Measurements from ENCODE around the gene TNKS2. TPM values are rescaled to one million over a fixed set of nuclear protein-coding genes. Genes with fewer than 3 reads are reported as not detected.
"Not testable (repeated sequence)": the region's sequence is repeated elsewhere in the genome, so short reads cannot be mapped to it uniquely, and the experiment has no call there.

Gene TNKS2
- total and polyA plus RNA-seq, 2 donors: 27.7 to 32.2 TPM

- no peaks in the 10 kb centered on the region for H3K9me3 ChIP-seq (ENCODE audit: control insufficient read depth in 2 of 2, insufficient read depth in 1 of 2, low read length in 1 of 2)
- H3K27ac ChIP-seq (ENCODE audit: low read depth in 1 of 2, low read length in 1 of 2): no peak overlapping the region
- H3K4me3 ChIP-seq (ENCODE audit: low read length in 2 of 2): peak overlapping the region; percentile 80 to 99
- no peaks in the 10 kb centered on the region for H3K27me3 ChIP-seq (ENCODE audit: control insufficient read depth in 2 of 2, insufficient read depth in 1 of 2, low read length in 1 of 2)
- 81% methylated on average over 5 of the region's 5 CpGs for WGBS
- H3K4me1 ChIP-seq (ENCODE audit: control insufficient read depth in 2 of 2, insufficient read depth in 2 of 2, low read length in 2 of 2): peaks cover 14 to 19% of the 10 kb centered on the region in 2 donors
- H3K36me3 ChIP-seq (ENCODE audit: control insufficient read depth in 2 of 2, insufficient read depth in 2 of 2, low read length in 1 of 2): peaks cover 5 to 21% of the 10 kb centered on the region in 2 donors
- DNase-seq (ENCODE audit: low read depth in 6 of 9, low spot score in 9 of 9): peak in 1 of 9 donors; percentile 3
These were observed 2.0 kb downstream of the TNKS2 start for GRCh38 chr10:91800182-91800581.

GRCh38 chr10:91800756-91801155, 2.5 kb downstream of the TNKS2 start:
- Histone ChIP-seq H3K4me1 (ENCODE audit: control insufficient read depth in 2 of 2, insufficient read depth in 2 of 2, low read length in 2 of 2) (peaks cover 14 to 19% of the 10 kb centered on the region in 2 donors), H3K4me3 (ENCODE audit: low read length in 2 of 2) (peak overlapping the region in 1 of 2 donors; percentile 80), H3K36me3 (ENCODE audit: control insufficient read depth in 2 of 2, insufficient read depth in 2 of 2, low read length in 1 of 2) (peaks cover 5 to 26% of the 10 kb centered on the region in 2 donors), H3K27ac (ENCODE audit: low read depth in 1 of 2, low read length in 1 of 2) (no peak overlapping the region), H3K9me3 (ENCODE audit: control insufficient read depth in 2 of 2, insufficient read depth in 1 of 2, low read length in 1 of 2) (no peaks in the 10 kb centered on the region), H3K27me3 (ENCODE audit: control insufficient read depth in 2 of 2, insufficient read depth in 1 of 2, low read length in 1 of 2) (no peaks in the 10 kb centered on the region)
- 90% methylated on average over 1 of the region's 1 CpG for WGBS
- peak in 1 of 9 donors; percentile 18 for DNase-seq (ENCODE audit: low read depth in 6 of 9, low spot score in 9 of 9)

- WGBS: 97% methylated on average over 3 of the region's 3 CpGs
- H3K4me1 ChIP-seq (ENCODE audit: control insufficient read depth in 2 of 2, insufficient read depth in 2 of 2, low read length in 2 of 2): peaks cover 4 to 5% of the 10 kb centered on the region in 2 donors
- no peak for DNase-seq (ENCODE audit: low read depth in 6 of 9, low spot score in 9 of 9)
These were observed 5.3 kb downstream of the TNKS2 start for GRCh38 chr10:91803386-91804125.

GRCh38 chr10:91804126-91804510, 5.9 kb downstream of the TNKS2 start:
- H3K4me1 ChIP-seq (ENCODE audit: control insufficient read depth in 2 of 2, insufficient read depth in 2 of 2, low read length in 2 of 2): peaks cover 4 to 5% of the 10 kb centered on the region in 2 donors
- no peaks in the 10 kb centered on the region for H3K9me3 ChIP-seq (ENCODE audit: control insufficient read depth in 2 of 2, insufficient read depth in 1 of 2, low read length in 1 of 2)
- DNase-seq (ENCODE audit: low read depth in 6 of 9, low spot score in 9 of 9): no peak
- H3K27me3 ChIP-seq (ENCODE audit: control insufficient read depth in 2 of 2, insufficient read depth in 1 of 2, low read length in 1 of 2): no peaks in the 10 kb centered on the region
- peaks cover 9 to 31% of the 10 kb centered on the region in 2 donors for H3K36me3 ChIP-seq (ENCODE audit: control insufficient read depth in 2 of 2, insufficient read depth in 2 of 2, low read length in 1 of 2)
- H3K4me3 ChIP-seq (ENCODE audit: low read length in 2 of 2): no peak overlapping the region
- no peak overlapping the region for H3K27ac ChIP-seq (ENCODE audit: low read depth in 1 of 2, low read length in 1 of 2)

More at GRCh38 chr10:91803386-91804125, 5.3 kb downstream of the TNKS2 start:
- Histone ChIP-seq H3K27ac (ENCODE audit: low read depth in 1 of 2, low read length in 1 of 2) (no peak overlapping the region), H3K36me3 (ENCODE audit: control insufficient read depth in 2 of 2, insufficient read depth in 2 of 2, low read length in 1 of 2) (peaks cover 9 to 28% of the 10 kb centered on the region in 2 donors), H3K27me3 (ENCODE audit: control insufficient read depth in 2 of 2, insufficient read depth in 1 of 2, low read length in 1 of 2) (no peaks in the 10 kb centered on the region), H3K9me3 (ENCODE audit: control insufficient read depth in 2 of 2, insufficient read depth in 1 of 2, low read length in 1 of 2) (no peaks in the 10 kb centered on the region), H3K4me3 (ENCODE audit: low read length in 2 of 2) (no peak overlapping the region)

DNA sequence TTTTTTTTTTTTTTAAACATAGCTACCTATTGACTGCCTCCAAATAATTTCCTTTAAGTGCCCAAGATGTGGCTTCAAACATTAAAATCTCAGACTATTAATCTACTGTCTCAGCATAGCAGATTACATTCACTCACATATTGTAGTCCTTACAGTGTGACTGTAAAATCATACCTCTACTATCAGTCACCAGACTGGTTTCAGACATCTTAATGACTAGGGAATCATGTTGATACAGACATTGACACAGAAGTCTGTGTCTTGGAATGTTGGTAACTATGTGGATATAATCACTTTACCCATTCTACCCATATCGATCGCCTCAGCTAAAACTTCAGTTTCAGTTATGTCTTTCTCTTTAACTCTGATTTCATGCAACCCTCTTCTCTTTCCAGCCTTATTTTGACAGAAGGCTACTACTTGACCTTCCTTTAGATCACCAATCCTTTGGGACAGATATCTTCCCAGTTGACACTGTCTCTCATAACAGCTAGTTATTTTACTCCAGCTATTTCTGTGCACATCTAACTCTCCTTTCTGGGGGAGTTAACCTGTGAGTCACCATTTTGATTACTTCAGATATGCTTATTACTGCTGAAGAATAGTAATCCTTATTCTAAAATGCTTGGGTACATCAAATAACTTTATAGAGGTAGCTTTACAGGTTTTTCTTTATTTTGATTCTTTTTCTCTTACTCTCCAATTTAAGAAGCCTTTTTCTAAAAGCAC, 7.0 kb downstream of the TNKS2 start:
- Histone ChIP-seq H3K4me3 (ENCODE audit: low read length in 2 of 2) (no peak overlapping the region), H3K36me3 (ENCODE audit: control insufficient read depth in 2 of 2, insufficient read depth in 2 of 2, low read length in 1 of 2) (peaks cover 9 to 32% of the 10 kb centered on the region in 2 donors), H3K27me3 (ENCODE audit: control insufficient read depth in 2 of 2, insufficient read depth in 1 of 2, low read length in 1 of 2) (no peaks in the 10 kb centered on the region), H3K9me3 (ENCODE audit: control insufficient read depth in 2 of 2, insufficient read depth in 1 of 2, low read length in 1 of 2) (no peaks in the 10 kb centered on the region), H3K27ac (ENCODE audit: low read depth in 1 of 2, low read length in 1 of 2) (no peak overlapping the region), H3K4me1 (ENCODE audit: control insufficient read depth in 2 of 2, insufficient read depth in 2 of 2, low read length in 2 of 2) (peaks cover 2% of the 10 kb centered on the region in 2 donors)
- DNase-seq (ENCODE audit: low read depth in 6 of 9, low spot score in 9 of 9): no peak
- over 99% methylated on average over 2 of the region's 2 CpGs for WGBS

GRCh38 chr10:91807264-91807663, 9.0 kb downstream of the TNKS2 start:
- H3K36me3 ChIP-seq (ENCODE audit: control insufficient read depth in 2 of 2, insufficient read depth in 2 of 2, low read length in 1 of 2): peaks cover 12 to 31% of the 10 kb centered on the region in 2 donors
- WGBS: over 99% methylated on average over 14 of the region's 14 CpGs
- H3K4me1 ChIP-seq (ENCODE audit: control insufficient read depth in 2 of 2, insufficient read depth in 2 of 2, low read length in 2 of 2): not testable (repeated sequence)

GRCh38 chr10:91813251-91813650, 15.0 kb downstream of the TNKS2 start:
- no peak for DNase-seq (ENCODE audit: low read depth in 6 of 9, low spot score in 9 of 9)
- H3K36me3 ChIP-seq (ENCODE audit: control insufficient read depth in 2 of 2, insufficient read depth in 2 of 2, low read length in 1 of 2): peaks cover 20 to 53% of the 10 kb centered on the region in 2 donors
- 98% methylated on average over 1 of the region's 1 CpG for WGBS

More at GRCh38 chr10:91807264-91807663, 9.0 kb downstream of the TNKS2 start:
- H3K27ac ChIP-seq (ENCODE audit: low read depth in 1 of 2, low read length in 1 of 2); H3K27me3 ChIP-seq (ENCODE audit: control insufficient read depth in 2 of 2, insufficient read depth in 1 of 2, low read length in 1 of 2); DNase-seq (ENCODE audit: low read depth in 6 of 9, low spot score in 9 of 9); H3K9me3 ChIP-seq (ENCODE audit: control insufficient read depth in 2 of 2, insufficient read depth in 1 of 2, low read length in 1 of 2); H3K4me3 ChIP-seq (ENCODE audit: low read length in 2 of 2): not testable (repeated sequence)

GRCh38 chr10:91816981-91817380, 18.8 kb downstream of the TNKS2 start:
- Histone ChIP-seq H3K27ac (ENCODE audit: low read depth in 1 of 2, low read length in 1 of 2) (no peak overlapping the region), H3K9me3 (ENCODE audit: control insufficient read depth in 2 of 2, insufficient read depth in 1 of 2, low read length in 1 of 2) (no peaks in the 10 kb centered on the region), H3K27me3 (ENCODE audit: control insufficient read depth in 2 of 2, insufficient read depth in 1 of 2, low read length in 1 of 2) (no peaks in the 10 kb centered on the region), H3K36me3 (ENCODE audit: control insufficient read depth in 2 of 2, insufficient read depth in 2 of 2, low read length in 1 of 2) (peaks cover 33 to 75% of the 10 kb centered on the region in 2 donors), H3K4me1 (ENCODE audit: control insufficient read depth in 2 of 2, insufficient read depth in 2 of 2, low read length in 2 of 2) (no peaks in the 10 kb centered on the region), H3K4me3 (ENCODE audit: low read length in 2 of 2) (no peak overlapping the region)
- WGBS: 94% methylated on average over 2 of the region's 2 CpGs
- DNase-seq (ENCODE audit: low read depth in 6 of 9, low spot score in 9 of 9): no peak

More at GRCh38 chr10:91813251-91813650, 15.0 kb downstream of the TNKS2 start:
- H3K4me3 ChIP-seq (ENCODE audit: low read length in 2 of 2): no peak overlapping the region
- H3K4me1 ChIP-seq (ENCODE audit: control insufficient read depth in 2 of 2, insufficient read depth in 2 of 2, low read length in 2 of 2): no peaks in the 10 kb centered on the region
- no peak overlapping the region for H3K27ac ChIP-seq (ENCODE audit: low read depth in 1 of 2, low read length in 1 of 2)
- no peaks in the 10 kb centered on the region for H3K9me3 ChIP-seq (ENCODE audit: control insufficient read depth in 2 of 2, insufficient read depth in 1 of 2, low read length in 1 of 2)
- no peaks in the 10 kb centered on the region for H3K27me3 ChIP-seq (ENCODE audit: control insufficient read depth in 2 of 2, insufficient read depth in 1 of 2, low read length in 1 of 2)

DNA sequence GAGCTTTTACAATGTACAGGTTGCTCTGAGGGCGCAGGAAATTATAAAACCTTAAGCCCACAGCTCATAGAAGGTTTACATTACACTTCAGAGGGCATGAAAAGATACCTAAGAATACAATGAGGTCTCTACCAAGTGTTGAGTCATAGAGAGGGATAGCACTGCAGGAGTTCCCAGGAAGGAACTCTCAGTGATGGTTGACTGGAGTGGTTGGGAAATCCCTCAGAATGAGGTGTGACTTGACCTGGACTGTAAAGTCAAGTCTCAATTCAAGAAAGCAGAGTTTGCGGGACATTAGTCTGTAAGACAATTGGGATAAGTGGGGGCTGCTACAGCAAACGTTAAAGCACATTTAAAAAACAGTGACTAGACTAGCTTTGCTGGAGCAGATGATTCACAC, 21.9 kb downstream of the TNKS2 start:
- no peak for DNase-seq (ENCODE audit: low read depth in 6 of 9, low spot score in 9 of 9)
- Histone ChIP-seq H3K27ac (ENCODE audit: low read depth in 1 of 2, low read length in 1 of 2) (no peak overlapping the region), H3K4me1 (ENCODE audit: control insufficient read depth in 2 of 2, insufficient read depth in 2 of 2, low read length in 2 of 2) (no peaks in the 10 kb centered on the region), H3K36me3 (ENCODE audit: control insufficient read depth in 2 of 2, insufficient read depth in 2 of 2, low read length in 1 of 2) (peaks cover 36 to 79% of the 10 kb centered on the region in 2 donors), H3K27me3 (ENCODE audit: control insufficient read depth in 2 of 2, insufficient read depth in 1 of 2, low read length in 1 of 2) (no peaks in the 10 kb centered on the region), H3K9me3 (ENCODE audit: control insufficient read depth in 2 of 2, insufficient read depth in 1 of 2, low read length in 1 of 2) (no peaks in the 10 kb centered on the region), H3K4me3 (ENCODE audit: low read length in 2 of 2) (no peak overlapping the region)
- 80% methylated on average over 3 of the region's 3 CpGs for WGBS
